ENCODE measurements around the gene ZKSCAN3. TPM values are rescaled to one million over a fixed set of nuclear protein-coding genes. Genes with fewer than 3 reads are reported as not detected.

The ZKSCAN3 gene
- polyA plus RNA-seq, 2 of the 4 experiments (the other 2 are of a cell fraction) = 1.6 to 2.7 TPM

- TF ChIP-seq PHF8 (IDR thresholded peaks at IDR 0.05; ENCODE audit: borderline replicate concordance, low read depth) (no peak), CHD4 (IDR thresholded peaks at IDR 0.05; ENCODE audit: borderline replicate concordance) (no peak), NR3C1 (IDR thresholded peaks at IDR 0.05) (no peak), TP53 (CRISPR knock-in tag; IDR thresholded peaks at IDR 0.05) (0 out of 2 replicates have a peak, but pooled peaks have one; percentile 45), RNF2 (IDR thresholded peaks at IDR 0.05; ENCODE audit: borderline replicate concordance, low read depth) (no peak), HEYL (CRISPR knock-in tag; IDR thresholded peaks at IDR 0.05) (peak; percentile 95), ESRRA (IDR thresholded peaks at IDR 0.05; ENCODE audit: borderline replicate concordance, low read length) (no peak), ZNF302 (CRISPR knock-in tag; IDR thresholded peaks at IDR 0.05) (0 out of 2 replicates have a peak, but pooled peaks have one; percentile 39)
Measured at GRCh38 chr6:28353981-28354676, 4.4 kb downstream of the ZKSCAN3 start (continued).

- no peak for TF ChIP-seq KDM1A (IDR thresholded peaks at IDR 0.05; ENCODE audit: low read depth)
- no peak for TF ChIP-seq GATA3 (IDR thresholded peaks at IDR 0.05; ENCODE audit: borderline replicate concordance)
- no peak for TF ChIP-seq BHLHE40 (IDR thresholded peaks at IDR 0.05; ENCODE audit: low read depth, low read length)
- TF ChIP-seq HDAC2 (IDR thresholded peaks at IDR 0.05) = no peak
- TF ChIP-seq HOXA7 (CRISPR knock-in tag; IDR thresholded peaks at IDR 0.05) = no peak
- TF ChIP-seq E2F6 (IDR thresholded peaks at IDR 0.05; ENCODE audit: borderline replicate concordance, low read depth) = no peak
- TF ChIP-seq FOXS1 (CRISPR knock-in tag; IDR thresholded peaks at IDR 0.05) = no peak
- no peak for TF ChIP-seq RFX5 (IDR thresholded peaks at IDR 0.05)
- TF ChIP-seq KDM5A (IDR thresholded peaks at IDR 0.05) = no peak
- TF ChIP-seq CEBPB (IDR thresholded peaks at IDR 0.05) = no peak
- TF ChIP-seq EHF (CRISPR knock-in tag; IDR thresholded peaks at IDR 0.05) = no peak
- TF ChIP-seq FOSL2 (IDR thresholded peaks at IDR 0.05) = no peak
- TF ChIP-seq FOSL2 (CRISPR knock-in tag; IDR thresholded peaks at IDR 0.05) = no peak
- TF ChIP-seq CBX2 (IDR thresholded peaks at IDR 0.05; ENCODE audit: borderline replicate concordance, low read depth) = no peak
- POLR2A ChIA-PET = interaction anchor here (1.6 to 1.9 kb wide), 2 partner anchors 19 to 88 kb away, joined by 7 to 12 read pairs; partner anchors contain the start of genes ZSCAN26 and ZSCAN31
- DNase-seq (ENCODE audit: low read depth in 1 of 2, low spot score in 1 of 2) (no peak), ATAC-seq (no peak), FAIRE-seq (no peak)
- Histone ChIP-seq H3K9me3 (no peaks in the 10 kb centered on the region), H3K4me2 (peak overlapping the region; percentile 73), H3K4me1 (peaks cover 23% of the 10 kb centered on the region), H3K4me3 (no peak overlapping the region), H3K27ac (peak overlapping the region; percentile 61 to 87)
- WGBS (ENCODE audit: missing lambda C conversion rate) = 93% methylated on average over 10 of the region's 10 CpGs
- CTCF ChIA-PET = interaction anchor here (0.8 to 3.3 kb wide), 27 partner anchors 9 to 329 kb away, joined by 3 to 17 read pairs (median 4); partner anchors contain the start of genes ZKSCAN4, ZKSCAN8, ZSCAN12 and ZSCAN31
Measured at GRCh38 chr6:28354688-28355554, 5.2 kb downstream of the ZKSCAN3 start.

Measured in A549 (cell line).